Ureter (tissue), 1 donor: ENCODE measurements around the gene CFP. TPM values are rescaled to one million over a fixed set of nuclear protein-coding genes. Genes with fewer than 3 reads are reported as not detected.

Source experiments
- DNase-seq: peaks from one replicate; pipeline ENCODE4 v3.0.0-alpha.2; 2020; ENCODE audit warnings: low spot score
- total RNA-seq: library from RNA; stranded (reverse); gene quantifications from one replicate; pipeline ENCODE4 v1.2.4, GENCODE V29; 2023
- donor health status: DM: yes; HTN: yes; CAD: no.

The CFP gene
- total RNA-seq, 1 donor from 2014 or later = 4.3 TPM

GRCh38 chrX:47574547-47575301 lies 55.0 kb downstream of the CFP start:
- no peak for DNase-seq

GRCh38 chrX:47574076-47574546 lies 55.6 kb downstream of the CFP start:
- no peak for DNase-seq

GRCh38 chrX:47573341-47574075 lies 56.2 kb downstream of the CFP start:
- peak; percentile 64 for DNase-seq

Other genes with a start within 250 kb of the CFP start
- gene ZNF41, start 146.7 kb downstream of the CFP start, total RNA-seq = 15.7 TPM
- gene ARAF, start 68.7 kb downstream of the CFP start, total RNA-seq = 68.5 TPM
- 279 TPM for gene TIMP1, start 47.5 kb downstream of the CFP start, total RNA-seq
- 1.4 TPM for gene SYN1, start 10.1 kb downstream of the CFP start, total RNA-seq
- 33.0 TPM for gene ELK1, start 20.6 kb upstream of the CFP start, total RNA-seq
- gene UXT, start 29.2 kb upstream of the CFP start, total RNA-seq = 95.1 TPM
- gene ZNF81, start 207.0 kb upstream of the CFP start, total RNA-seq = 15.4 TPM